Astrocyte (in vitro differentiated cells and primary cell): Measurements from ENCODE around the gene TM9SF3. TPM values are rescaled to one million over a fixed set of nuclear protein-coding genes. Genes with fewer than 3 reads are reported as not detected.

Experiments used
- DNase-seq: peaks from one replicate; pipeline ENCODE4 v3.0.0-alpha.2; 2010; ENCODE audit warnings: low read depth
- FAIRE-seq: peaks from 2 replicates; lab custom pipeline; 2011; peaks lifted over from hg19 to GRCh38; lab: Jason Lieb, UNC
- H2AFZ ChIP-seq: 2 replicates; pipeline ENCODE4 v1.6.0; 2012; ENCODE audit warnings: low read depth, low read length, inconsistent platforms
- H3K27ac ChIP-seq: 2 replicates; pipeline ENCODE4 v1.5.1; 2011; ENCODE audit warnings: low read depth, low read length, inconsistent platforms
- H3K27me3 ChIP-seq: 2 replicates; pipeline ENCODE4 v1.6.0; 2011; ENCODE audit warnings: low read length, inconsistent platforms; ENCODE audit not compliant: insufficient read depth
- H3K36me3 ChIP-seq: 2 replicates; pipeline ENCODE4 v1.5.1; 2011; ENCODE audit warnings: low read length, inconsistent platforms; ENCODE audit not compliant: insufficient read depth
- H3K4me1 ChIP-seq: 2 replicates; pipeline ENCODE4 v1.5.1; 2011; ENCODE audit warnings: low read length, inconsistent platforms; ENCODE audit not compliant: insufficient read depth
- H3K4me2 ChIP-seq: 2 replicates; pipeline ENCODE4 v1.6.0; 2012; ENCODE audit warnings: low read length, inconsistent platforms
- H3K4me3 ChIP-seq: 2 replicates; pipeline ENCODE4 v1.5.1; 2011; ENCODE audit warnings: low read depth, mild to moderate bottlenecking, low read length, inconsistent platforms; ENCODE audit not compliant: insufficient read depth
- H3K79me2 ChIP-seq: 2 replicates; pipeline ENCODE4 v1.6.0; 2012; ENCODE audit warnings: mild to moderate bottlenecking, low read length, inconsistent platforms; ENCODE audit not compliant: insufficient read depth
- H3K9ac ChIP-seq: 2 replicates; pipeline ENCODE4 v1.6.0; 2012; ENCODE audit warnings: mild to moderate bottlenecking, low read length, inconsistent platforms
- H3K9me3 ChIP-seq: 2 replicates; pipeline ENCODE4 v1.5.1; 2012; ENCODE audit warnings: low read depth, mild to moderate bottlenecking, low read length, inconsistent platforms; ENCODE audit not compliant: insufficient read depth
- H4K20me1 ChIP-seq: 2 replicates; pipeline ENCODE4 v1.6.0; 2012; ENCODE audit warnings: low read length, inconsistent platforms; ENCODE audit not compliant: insufficient read depth
- H3K27ac Mint-ChIP-seq: one replicate; pipeline ENCODE4 v1.8.0; 2021; ENCODE audit warnings: mild to moderate bottlenecking, mixed read lengths; ENCODE audit not compliant: unreplicated experiment
- H3K27me3 Mint-ChIP-seq: one replicate; pipeline ENCODE4 v1.8.0; 2021; ENCODE audit warnings: low read depth, mixed read lengths; ENCODE audit not compliant: unreplicated experiment
- H3K36me3 Mint-ChIP-seq: one replicate; pipeline ENCODE4 v1.8.0; 2021; ENCODE audit warnings: low read depth, mixed read lengths; ENCODE audit not compliant: unreplicated experiment
- H3K4me1 Mint-ChIP-seq: one replicate; pipeline ENCODE4 v1.8.0; 2021; ENCODE audit warnings: low read depth, mixed read lengths; ENCODE audit not compliant: unreplicated experiment
- H3K4me3 Mint-ChIP-seq: one replicate; pipeline ENCODE4 v1.8.0; 2021; ENCODE audit warnings: mild to moderate bottlenecking, moderate library complexity, mixed read lengths; ENCODE audit not compliant: unreplicated experiment
- H3K9me3 Mint-ChIP-seq: one replicate; pipeline ENCODE4 v1.8.0; 2021; ENCODE audit warnings: mild to moderate bottlenecking, mixed read lengths; ENCODE audit not compliant: unreplicated experiment
- EZH2 ChIP-seq: IDR thresholded peaks from 2 replicates; pipeline ENCODE4 v1.6.1; 2012; ENCODE audit warnings: mild to moderate bottlenecking, low read length, inconsistent platforms; ENCODE audit not compliant: insufficient read depth
- total RNA-seq: library from RNA; stranded (reverse); gene quantifications from 2 replicates; pipeline ENCODE4 v1.2.1, GENCODE V29; 2021
- TF ChIP-seq, protein P1 (sequence below): IDR thresholded peaks from 2 replicates; pipeline ENCODE4 v1.5.1; 2011; ENCODE audit warnings: low read depth, mild to moderate bottlenecking, inconsistent platforms, low read length, moderate library complexity; ENCODE audit not compliant: insufficient read depth

The TM9SF3 gene
- total RNA-seq, 1 donor from 2014 or later: 200 TPM

DNA sequence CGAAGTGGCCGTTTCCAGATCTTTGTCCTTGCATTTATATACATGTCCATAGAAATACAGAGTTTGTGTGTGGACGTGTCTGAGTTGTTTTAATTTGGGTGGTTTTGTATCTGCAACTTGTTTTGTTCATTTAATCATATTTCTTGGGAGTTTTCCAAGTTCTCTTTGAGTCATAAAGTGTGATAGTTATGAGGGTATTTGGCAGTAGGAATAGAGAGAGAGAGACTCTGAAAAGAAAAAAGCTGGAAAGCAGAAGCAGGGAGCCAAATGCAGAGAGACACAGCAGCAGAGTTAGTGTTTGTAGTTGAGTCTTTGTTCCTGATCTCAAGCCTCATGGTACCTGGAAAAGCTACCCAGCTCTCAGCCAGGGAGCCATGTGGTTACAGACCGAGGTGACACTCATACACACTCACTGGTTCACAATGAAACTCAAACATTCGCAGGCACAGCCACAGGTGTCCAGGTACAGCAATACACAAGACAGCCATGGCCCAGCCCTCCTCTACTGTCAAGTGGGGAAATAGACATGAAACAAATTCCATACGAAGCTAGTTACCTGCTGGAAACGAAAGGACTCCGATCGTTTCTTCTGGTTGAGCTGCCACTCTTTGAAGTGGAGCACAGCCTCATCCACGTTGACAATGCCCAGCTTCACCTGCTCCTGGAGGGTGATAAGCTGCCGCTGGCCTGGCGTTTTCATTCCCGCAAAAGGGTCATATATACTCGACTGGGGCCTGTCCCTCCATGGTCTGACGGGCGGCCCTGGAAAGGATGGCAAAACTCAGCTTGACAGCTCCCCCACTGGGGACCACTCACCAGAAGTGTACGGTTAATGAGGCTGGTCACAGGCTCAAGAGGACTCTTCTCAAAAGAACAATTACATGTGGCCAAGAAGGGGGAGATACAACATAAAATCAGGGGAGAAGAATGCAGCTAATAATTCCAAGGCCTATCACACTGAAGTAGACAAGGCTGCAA, 33.3 kb upstream of the TM9SF3 start:
- Histone ChIP-seq H3K4me1 (no peaks in the 10 kb centered on the region), H2AFZ (no peak overlapping the region), H3K27ac (no peak overlapping the region), H4K20me1 (no peaks in the 10 kb centered on the region), H3K9me3 (no peaks in the 10 kb centered on the region), H3K36me3 (no peaks in the 10 kb centered on the region), H3K79me2 (no peaks in the 10 kb centered on the region), H3K9ac (no peak overlapping the region), H3K27me3 (no peaks in the 10 kb centered on the region), H3K4me2 (no peak overlapping the region), H3K4me3 (no peak overlapping the region)
- Mint-ChIP-seq H3K4me3 (no peak overlapping the region), H3K27me3 (peaks cover 11% of the 10 kb centered on the region), H3K36me3 (peaks cover 20% of the 10 kb centered on the region), H3K4me1 (peaks cover 10% of the 10 kb centered on the region), H3K9me3 (no peaks in the 10 kb centered on the region), H3K27ac (no peak overlapping the region)
- no peak for TF ChIP-seq EZH2
- TF ChIP-seq, protein P1, sequence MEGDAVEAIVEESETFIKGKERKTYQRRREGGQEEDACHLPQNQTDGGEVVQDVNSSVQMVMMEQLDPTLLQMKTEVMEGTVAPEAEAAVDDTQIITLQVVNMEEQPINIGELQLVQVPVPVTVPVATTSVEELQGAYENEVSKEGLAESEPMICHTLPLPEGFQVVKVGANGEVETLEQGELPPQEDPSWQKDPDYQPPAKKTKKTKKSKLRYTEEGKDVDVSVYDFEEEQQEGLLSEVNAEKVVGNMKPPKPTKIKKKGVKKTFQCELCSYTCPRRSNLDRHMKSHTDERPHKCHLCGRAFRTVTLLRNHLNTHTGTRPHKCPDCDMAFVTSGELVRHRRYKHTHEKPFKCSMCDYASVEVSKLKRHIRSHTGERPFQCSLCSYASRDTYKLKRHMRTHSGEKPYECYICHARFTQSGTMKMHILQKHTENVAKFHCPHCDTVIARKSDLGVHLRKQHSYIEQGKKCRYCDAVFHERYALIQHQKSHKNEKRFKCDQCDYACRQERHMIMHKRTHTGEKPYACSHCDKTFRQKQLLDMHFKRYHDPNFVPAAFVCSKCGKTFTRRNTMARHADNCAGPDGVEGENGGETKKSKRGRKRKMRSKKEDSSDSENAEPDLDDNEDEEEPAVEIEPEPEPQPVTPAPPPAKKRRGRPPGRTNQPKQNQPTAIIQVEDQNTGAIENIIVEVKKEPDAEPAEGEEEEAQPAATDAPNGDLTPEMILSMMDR: no peak
- DNase-seq: no peak
- no peak for FAIRE-seq

DNA sequence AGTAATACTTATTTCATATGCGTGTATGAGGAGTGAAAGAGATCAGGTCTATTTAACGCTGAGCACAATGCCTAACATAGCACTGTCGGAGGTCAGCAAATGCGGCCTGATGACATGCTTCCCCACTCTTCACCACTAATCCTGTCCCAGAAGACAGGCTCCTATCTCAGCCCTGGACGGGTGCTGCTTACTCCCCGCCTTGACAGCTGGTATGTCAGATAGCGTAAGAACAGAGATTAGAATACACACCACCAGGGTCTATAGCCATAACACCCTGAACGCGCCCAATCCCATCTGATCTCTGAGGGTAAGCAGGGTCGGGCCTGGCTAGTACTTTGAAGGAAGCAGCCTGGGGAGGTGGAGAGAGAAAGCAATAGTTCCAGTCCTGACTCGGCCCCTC, 32.3 kb upstream of the TM9SF3 start:
- no peak for TF ChIP-seq EZH2
- TF ChIP-seq, protein P1: no peak
- Histone ChIP-seq H3K36me3 (no peaks in the 10 kb centered on the region), H3K27me3 (no peaks in the 10 kb centered on the region), H3K79me2 (no peaks in the 10 kb centered on the region), H3K4me1 (peaks cover 9% of the 10 kb centered on the region), H3K4me3 (no peak overlapping the region), H4K20me1 (no peaks in the 10 kb centered on the region), H3K4me2 (no peak overlapping the region), H3K27ac (no peak overlapping the region), H3K9me3 (no peaks in the 10 kb centered on the region), H2AFZ (no peak overlapping the region), H3K9ac (no peak overlapping the region)
- H3K27me3 Mint-ChIP-seq: peaks cover 11% of the 10 kb centered on the region
- no peaks in the 10 kb centered on the region for H3K9me3 Mint-ChIP-seq
- H3K27ac Mint-ChIP-seq: no peak overlapping the region
- DNase-seq (no peak), FAIRE-seq (no peak)
- H3K4me3 Mint-ChIP-seq: no peak overlapping the region
- peaks cover 20% of the 10 kb centered on the region for H3K36me3 Mint-ChIP-seq
- peaks cover 19% of the 10 kb centered on the region for H3K4me1 Mint-ChIP-seq

DNA sequence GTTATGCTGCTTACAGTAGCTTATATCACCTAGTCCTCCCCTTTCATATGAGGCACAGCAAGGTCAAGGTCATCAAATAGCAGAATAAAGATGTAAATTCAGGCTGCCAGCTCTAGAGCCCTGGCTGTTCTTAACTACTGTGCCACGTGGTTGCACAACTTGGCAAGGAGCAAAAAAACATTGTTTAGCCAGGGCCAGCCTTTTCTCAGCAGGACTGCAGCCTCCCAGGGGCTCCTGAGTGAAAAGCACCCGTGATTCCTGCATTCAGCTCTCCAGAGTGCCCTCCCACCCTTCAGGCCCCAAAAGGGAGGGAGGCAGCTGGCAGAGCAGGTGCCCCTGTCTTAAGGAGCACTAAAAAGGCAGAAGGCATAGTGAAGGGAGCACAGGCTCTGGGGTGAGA, 31.8 kb upstream of the TM9SF3 start:
- Histone ChIP-seq H3K36me3 (no peaks in the 10 kb centered on the region), H3K9me3 (no peaks in the 10 kb centered on the region), H3K79me2 (no peaks in the 10 kb centered on the region), H3K27ac (no peak overlapping the region), H3K27me3 (no peaks in the 10 kb centered on the region), H3K4me2 (no peak overlapping the region), H3K4me1 (peaks cover 10% of the 10 kb centered on the region), H4K20me1 (no peaks in the 10 kb centered on the region), H3K4me3 (no peak overlapping the region), H2AFZ (no peak overlapping the region), H3K9ac (no peak overlapping the region)
- DNase-seq (no peak), FAIRE-seq (no peak)
- H3K36me3 Mint-ChIP-seq: peaks cover 20% of the 10 kb centered on the region
- no peak overlapping the region for H3K4me3 Mint-ChIP-seq
- peaks cover 11% of the 10 kb centered on the region for H3K27me3 Mint-ChIP-seq
- TF ChIP-seq, protein P1: no peak
- TF ChIP-seq EZH2: no peak
- H3K9me3 Mint-ChIP-seq: no peaks in the 10 kb centered on the region
- H3K27ac Mint-ChIP-seq: no peak overlapping the region
- peaks cover 22% of the 10 kb centered on the region for H3K4me1 Mint-ChIP-seq
